Measurements from ENCODE around the gene A2M. TPM values are rescaled to one million over a fixed set of nuclear protein-coding genes. Genes with fewer than 3 reads are reported as not detected.

A2M gene
- total RNA-seq, 1 donor from 2014 or later, result 846 TPM

DNA sequence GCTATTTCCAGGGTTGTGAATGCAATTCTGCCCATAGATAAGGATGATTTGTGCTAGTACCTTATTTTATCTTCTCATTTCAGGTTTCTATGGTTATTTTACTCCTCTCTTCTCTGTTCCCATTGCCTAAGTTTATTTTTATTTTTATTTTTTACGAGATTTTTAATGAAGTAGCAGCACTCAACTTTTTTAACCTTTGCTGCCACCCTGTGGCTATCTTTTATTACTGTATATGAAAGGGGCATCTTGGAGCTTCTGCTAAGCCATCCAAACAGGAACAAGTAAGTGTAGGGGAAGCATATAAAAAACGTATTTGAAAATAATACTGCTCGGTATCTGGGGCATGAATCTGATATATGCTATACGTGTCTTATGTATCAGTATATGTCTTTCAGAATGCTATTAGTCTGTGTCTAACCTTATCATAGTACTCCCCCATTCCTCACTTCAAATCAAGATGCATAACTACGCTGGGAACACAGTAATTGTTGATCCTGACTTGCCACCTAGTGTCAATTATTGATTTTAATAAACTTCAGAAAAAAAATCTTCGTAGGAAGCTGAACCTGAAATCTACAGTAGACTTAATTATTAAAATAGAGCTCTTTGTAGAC lies 66.1 kb downstream of the A2M start:
- intact Hi-C loops (cut with DNase I), result loop anchor here (5.0 to 10.0 kb wide), 2 partner anchors 395 to 507 kb away; partner anchors contain the start of gene CLEC4E
- Histone ChIP-seq H3K27me3 (no peaks in the 10 kb centered on the region), H3K4me1 (no peaks in the 10 kb centered on the region), H3K4me3 (no peak overlapping the region), H3K9me3 (no peaks in the 10 kb centered on the region), H3K27ac (no peak overlapping the region), H3K36me3 (no peaks in the 10 kb centered on the region)
- TF ChIP-seq, protein P1, sequence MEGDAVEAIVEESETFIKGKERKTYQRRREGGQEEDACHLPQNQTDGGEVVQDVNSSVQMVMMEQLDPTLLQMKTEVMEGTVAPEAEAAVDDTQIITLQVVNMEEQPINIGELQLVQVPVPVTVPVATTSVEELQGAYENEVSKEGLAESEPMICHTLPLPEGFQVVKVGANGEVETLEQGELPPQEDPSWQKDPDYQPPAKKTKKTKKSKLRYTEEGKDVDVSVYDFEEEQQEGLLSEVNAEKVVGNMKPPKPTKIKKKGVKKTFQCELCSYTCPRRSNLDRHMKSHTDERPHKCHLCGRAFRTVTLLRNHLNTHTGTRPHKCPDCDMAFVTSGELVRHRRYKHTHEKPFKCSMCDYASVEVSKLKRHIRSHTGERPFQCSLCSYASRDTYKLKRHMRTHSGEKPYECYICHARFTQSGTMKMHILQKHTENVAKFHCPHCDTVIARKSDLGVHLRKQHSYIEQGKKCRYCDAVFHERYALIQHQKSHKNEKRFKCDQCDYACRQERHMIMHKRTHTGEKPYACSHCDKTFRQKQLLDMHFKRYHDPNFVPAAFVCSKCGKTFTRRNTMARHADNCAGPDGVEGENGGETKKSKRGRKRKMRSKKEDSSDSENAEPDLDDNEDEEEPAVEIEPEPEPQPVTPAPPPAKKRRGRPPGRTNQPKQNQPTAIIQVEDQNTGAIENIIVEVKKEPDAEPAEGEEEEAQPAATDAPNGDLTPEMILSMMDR (IDR thresholded peaks at IDR 0.05), result peak; percentile 25 to 58 (median 53)
- DNase-seq (ENCODE audit: low spot score in 2 of 2), result no peak

- Histone ChIP-seq H3K4me3 (no peak overlapping the region), H3K36me3 (no peaks in the 10 kb centered on the region), H3K27me3 (no peaks in the 10 kb centered on the region), H3K9me3 (no peaks in the 10 kb centered on the region), H3K27ac (no peak overlapping the region), H3K4me1 (no peaks in the 10 kb centered on the region)
- TF ChIP-seq, protein P1 (IDR thresholded peaks at IDR 0.05), result no peak
- intact Hi-C loops (cut with DNase I), result loop anchor here (5.0 to 10.0 kb wide), 2 partner anchors 394 to 507 kb away; partner anchors contain the start of gene CLEC4E
- no peak for DNase-seq (ENCODE audit: low spot score in 2 of 2)
These were observed 66.8 kb downstream of the A2M start for GRCh38 chr12:9048930-9049329.

DNA sequence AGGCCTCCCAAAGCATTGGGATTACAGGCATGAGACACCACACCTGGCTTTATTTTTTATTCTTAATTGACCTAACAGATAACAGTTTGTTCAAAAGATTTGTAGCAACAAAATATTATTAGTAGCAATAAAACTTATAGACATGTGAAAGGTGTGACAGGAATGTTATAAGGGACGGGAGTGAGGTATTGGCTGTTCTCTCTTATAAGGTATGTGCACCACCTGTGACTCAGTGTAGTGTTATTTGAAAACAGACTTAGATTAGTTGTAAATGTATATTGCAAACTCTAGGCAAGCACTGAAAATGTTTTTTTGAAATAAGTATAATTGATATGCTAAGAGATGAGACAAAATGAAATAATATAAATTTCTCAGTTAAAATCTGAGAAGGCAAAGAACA lies 68.6 kb downstream of the A2M start:
- H3K4me1 ChIP-seq, result no peaks in the 10 kb centered on the region
- no peaks in the 10 kb centered on the region for H3K27me3 ChIP-seq
- no peak overlapping the region for H3K4me3 ChIP-seq
- intact Hi-C loops (cut with DNase I), result loop anchor here (5.0 to 10.0 kb wide), 2 partner anchors 392 to 505 kb away; partner anchors contain the start of gene CLEC4E
- no peak overlapping the region for H3K27ac ChIP-seq
- no peak for DNase-seq (ENCODE audit: low spot score in 2 of 2)
- H3K36me3 ChIP-seq, result no peaks in the 10 kb centered on the region
- no peaks in the 10 kb centered on the region for H3K9me3 ChIP-seq
- TF ChIP-seq, protein P1 (IDR thresholded peaks at IDR 0.05), result no peak

GRCh38 chr12:9043766-9044165 lies 72.0 kb downstream of the A2M start:
- Histone ChIP-seq H3K36me3 (no peaks in the 10 kb centered on the region), H3K4me3 (no peak overlapping the region), H3K9me3 (no peaks in the 10 kb centered on the region), H3K27me3 (no peaks in the 10 kb centered on the region), H3K4me1 (no peaks in the 10 kb centered on the region), H3K27ac (no peak overlapping the region)
- intact Hi-C loops (cut with DNase I), result loop anchor here (10.0 kb wide), 1 partner anchor 389 kb away; no protein-coding TSS in a partner anchor
- TF ChIP-seq, protein P1 (IDR thresholded peaks at IDR 0.05), result no peak
- DNase-seq (ENCODE audit: low spot score in 2 of 2), result no peak

DNA sequence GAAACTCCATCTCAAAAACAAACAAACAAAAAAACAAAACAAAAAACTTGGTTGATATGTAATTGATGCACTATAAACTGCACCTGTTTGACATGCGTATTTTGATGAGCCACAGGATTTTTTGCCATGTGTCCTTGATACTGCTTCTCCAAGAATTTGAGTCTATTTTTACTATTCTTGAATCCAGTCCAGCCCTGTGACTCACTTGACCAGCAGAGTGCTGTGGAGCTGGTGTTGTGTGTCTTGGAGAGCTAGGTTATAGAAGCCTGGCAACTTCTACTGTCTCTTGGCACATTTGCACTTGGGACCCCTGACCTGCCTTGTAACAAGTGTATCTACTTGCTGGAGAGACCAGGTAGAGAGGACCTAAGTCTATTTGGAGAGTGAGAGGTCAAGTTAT lies 74.4 kb downstream of the A2M start:
- Histone ChIP-seq H3K4me1 (no peaks in the 10 kb centered on the region), H3K27ac (no peak overlapping the region), H3K27me3 (no peaks in the 10 kb centered on the region), H3K9me3 (no peaks in the 10 kb centered on the region), H3K36me3 (no peaks in the 10 kb centered on the region), H3K4me3 (no peak overlapping the region)
- intact Hi-C loops (cut with DNase I), result loop anchor here (10.0 kb wide), 1 partner anchor 387 kb away; no protein-coding TSS in a partner anchor
- TF ChIP-seq, protein P1 (IDR thresholded peaks at IDR 0.05), result no peak
- DNase-seq (ENCODE audit: low spot score in 2 of 2), result no peak
